ENCODE data around the gene PLCL2. TPM values are rescaled to one million over a fixed set of nuclear protein-coding genes. Genes with fewer than 3 reads are reported as not detected.

Gene PLCL2
- total RNA-seq, 1 experiment from 2014 or later: 3.0 TPM

- Histone ChIP-seq H3K36me3 (ENCODE audit: control insufficient read depth, insufficient read depth, low read length) (no peaks in the 10 kb centered on the region), H3K4me3 (ENCODE audit: low read depth in 2 of 2, low read length in 2 of 2) (no peak overlapping the region), H3K27ac (ENCODE audit: low read length) (no peak overlapping the region), H3K9me3 (ENCODE audit: control insufficient read depth, insufficient read depth, low read depth, low read length) (no peaks in the 10 kb centered on the region), H3K27me3 (ENCODE audit: control insufficient read depth, insufficient read depth, low read length) (no peaks in the 10 kb centered on the region), H3K4me1 (ENCODE audit: control insufficient read depth, insufficient read depth, low read length) (no peaks in the 10 kb centered on the region)
- intact Hi-C loops (cut with micrococcal nuclease; ENCODE audit: unreplicated experiment): no loop called here
- no TSS peak for BruUV-seq (replicated peaks)
- CTCF ChIA-PET: no interaction called here
- in situ Hi-C loops (cut with HindIII; ENCODE audit: low pct_unique_long_range_greater_than_20kb, low sequenced_read_pairs): no loop called here
- POLR2A ChIA-PET: no interaction called here
- no peak for DNase-seq (ENCODE audit: low read depth, low spot score)
- TF ChIP-seq, protein P1, sequence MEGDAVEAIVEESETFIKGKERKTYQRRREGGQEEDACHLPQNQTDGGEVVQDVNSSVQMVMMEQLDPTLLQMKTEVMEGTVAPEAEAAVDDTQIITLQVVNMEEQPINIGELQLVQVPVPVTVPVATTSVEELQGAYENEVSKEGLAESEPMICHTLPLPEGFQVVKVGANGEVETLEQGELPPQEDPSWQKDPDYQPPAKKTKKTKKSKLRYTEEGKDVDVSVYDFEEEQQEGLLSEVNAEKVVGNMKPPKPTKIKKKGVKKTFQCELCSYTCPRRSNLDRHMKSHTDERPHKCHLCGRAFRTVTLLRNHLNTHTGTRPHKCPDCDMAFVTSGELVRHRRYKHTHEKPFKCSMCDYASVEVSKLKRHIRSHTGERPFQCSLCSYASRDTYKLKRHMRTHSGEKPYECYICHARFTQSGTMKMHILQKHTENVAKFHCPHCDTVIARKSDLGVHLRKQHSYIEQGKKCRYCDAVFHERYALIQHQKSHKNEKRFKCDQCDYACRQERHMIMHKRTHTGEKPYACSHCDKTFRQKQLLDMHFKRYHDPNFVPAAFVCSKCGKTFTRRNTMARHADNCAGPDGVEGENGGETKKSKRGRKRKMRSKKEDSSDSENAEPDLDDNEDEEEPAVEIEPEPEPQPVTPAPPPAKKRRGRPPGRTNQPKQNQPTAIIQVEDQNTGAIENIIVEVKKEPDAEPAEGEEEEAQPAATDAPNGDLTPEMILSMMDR (IDR thresholded peaks at IDR 0.05): no peak
- TF ChIP-seq TCF7L2 (IDR thresholded peaks at IDR 0.05; ENCODE audit: low read depth, low read length) (no peak), SIN3A (IDR thresholded peaks at IDR 0.05; ENCODE audit: borderline replicate concordance, insufficient read depth, low read depth, low read length) (no peak)
- TF ChIP-seq, protein P2, sequence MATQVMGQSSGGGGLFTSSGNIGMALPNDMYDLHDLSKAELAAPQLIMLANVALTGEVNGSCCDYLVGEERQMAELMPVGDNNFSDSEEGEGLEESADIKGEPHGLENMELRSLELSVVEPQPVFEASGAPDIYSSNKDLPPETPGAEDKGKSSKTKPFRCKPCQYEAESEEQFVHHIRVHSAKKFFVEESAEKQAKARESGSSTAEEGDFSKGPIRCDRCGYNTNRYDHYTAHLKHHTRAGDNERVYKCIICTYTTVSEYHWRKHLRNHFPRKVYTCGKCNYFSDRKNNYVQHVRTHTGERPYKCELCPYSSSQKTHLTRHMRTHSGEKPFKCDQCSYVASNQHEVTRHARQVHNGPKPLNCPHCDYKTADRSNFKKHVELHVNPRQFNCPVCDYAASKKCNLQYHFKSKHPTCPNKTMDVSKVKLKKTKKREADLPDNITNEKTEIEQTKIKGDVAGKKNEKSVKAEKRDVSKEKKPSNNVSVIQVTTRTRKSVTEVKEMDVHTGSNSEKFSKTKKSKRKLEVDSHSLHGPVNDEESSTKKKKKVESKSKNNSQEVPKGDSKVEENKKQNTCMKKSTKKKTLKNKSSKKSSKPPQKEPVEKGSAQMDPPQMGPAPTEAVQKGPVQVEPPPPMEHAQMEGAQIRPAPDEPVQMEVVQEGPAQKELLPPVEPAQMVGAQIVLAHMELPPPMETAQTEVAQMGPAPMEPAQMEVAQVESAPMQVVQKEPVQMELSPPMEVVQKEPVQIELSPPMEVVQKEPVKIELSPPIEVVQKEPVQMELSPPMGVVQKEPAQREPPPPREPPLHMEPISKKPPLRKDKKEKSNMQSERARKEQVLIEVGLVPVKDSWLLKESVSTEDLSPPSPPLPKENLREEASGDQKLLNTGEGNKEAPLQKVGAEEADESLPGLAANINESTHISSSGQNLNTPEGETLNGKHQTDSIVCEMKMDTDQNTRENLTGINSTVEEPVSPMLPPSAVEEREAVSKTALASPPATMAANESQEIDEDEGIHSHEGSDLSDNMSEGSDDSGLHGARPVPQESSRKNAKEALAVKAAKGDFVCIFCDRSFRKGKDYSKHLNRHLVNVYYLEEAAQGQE (IDR thresholded peaks at IDR 0.05; ENCODE audit: insufficient read depth in 1 of 2, low read depth in 2 of 2, low read length in 1 of 2): no peak
- ATAC-seq: no peak
Measured at GRCh38 chr3:17063596-17063995, 178.8 kb downstream of the PLCL2 start.

DNA sequence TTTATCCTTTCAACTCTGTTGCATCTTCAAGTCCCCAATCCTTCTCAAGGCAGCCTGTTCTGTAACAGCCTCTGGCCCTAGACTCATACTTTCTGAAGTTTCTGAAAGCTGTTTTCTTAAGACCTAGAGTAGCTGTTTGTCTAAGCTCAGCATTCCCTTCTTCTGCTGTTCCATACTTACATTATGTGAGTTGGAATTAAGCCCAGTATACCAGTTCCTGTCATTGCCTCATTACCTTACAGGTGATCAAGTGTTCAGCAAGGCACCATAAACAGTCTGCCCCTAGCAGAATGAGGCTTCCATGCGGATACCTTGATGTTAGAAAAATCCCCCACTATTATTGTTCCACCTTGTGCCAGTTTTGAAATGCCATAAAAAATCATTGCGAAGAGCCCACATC lies 180.6 kb downstream of the PLCL2 start:
- no TSS peak for BruUV-seq (replicated peaks)
- Histone ChIP-seq H3K27ac (ENCODE audit: low read length) (no peak overlapping the region), H3K4me3 (ENCODE audit: low read depth in 2 of 2, low read length in 2 of 2) (no peak overlapping the region), H3K27me3 (ENCODE audit: control insufficient read depth, insufficient read depth, low read length) (no peaks in the 10 kb centered on the region), H3K36me3 (ENCODE audit: control insufficient read depth, insufficient read depth, low read length) (no peaks in the 10 kb centered on the region), H3K4me1 (ENCODE audit: control insufficient read depth, insufficient read depth, low read length) (no peaks in the 10 kb centered on the region), H3K9me3 (ENCODE audit: control insufficient read depth, insufficient read depth, low read depth, low read length) (no peaks in the 10 kb centered on the region)
- no peak for TF ChIP-seq POLR2AphosphoS5 (IDR thresholded peaks at IDR 0.05; ENCODE audit: low read depth, low read length)
- TF ChIP-seq, protein P2 (IDR thresholded peaks at IDR 0.05; ENCODE audit: insufficient read depth in 1 of 2, low read depth in 2 of 2, low read length in 1 of 2): no peak
- no peak for TF ChIP-seq SIN3A (IDR thresholded peaks at IDR 0.05; ENCODE audit: borderline replicate concordance, insufficient read depth, low read depth, low read length)
- no peak for TF ChIP-seq TCF7L2 (IDR thresholded peaks at IDR 0.05; ENCODE audit: low read depth, low read length)
- TF ChIP-seq, protein P1 (IDR thresholded peaks at IDR 0.05): no peak
- no peak for DNase-seq (ENCODE audit: low read depth, low spot score)
- intact Hi-C loops (cut with micrococcal nuclease; ENCODE audit: unreplicated experiment) (no loop called here), in situ Hi-C loops (cut with HindIII; ENCODE audit: low pct_unique_long_range_greater_than_20kb, low sequenced_read_pairs) (no loop called here)
- ChIA-PET CTCF (no interaction called here), POLR2A (no interaction called here)
- no peak for ATAC-seq

Data from Panc1 (cell line).